ENCODE results near the gene GPR156.

DNA sequence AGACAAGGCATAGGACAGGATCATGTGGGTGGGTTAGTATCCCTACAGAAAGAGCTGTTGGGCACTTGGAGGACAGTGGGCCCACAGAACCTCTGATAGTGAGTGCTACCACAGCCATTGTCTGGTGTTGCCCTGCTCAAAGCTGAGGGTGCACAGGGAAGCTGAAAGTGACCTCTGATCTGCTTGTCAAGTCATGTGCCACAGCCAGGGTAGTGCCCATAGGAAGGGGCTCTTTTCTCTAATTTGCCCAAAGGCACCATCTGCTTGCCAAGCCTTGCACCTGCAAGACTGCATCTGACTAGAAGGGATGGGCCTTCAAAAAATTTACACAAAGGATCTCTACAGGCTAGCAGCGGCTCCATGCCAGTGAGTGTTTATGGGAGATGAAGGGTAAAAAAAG lies 103.4 kb downstream of the GPR156 start:
- TF ChIP-seq POLR2A (IDR thresholded peaks at IDR 0.05): no peak
- TF ChIP-seq, protein P1, sequence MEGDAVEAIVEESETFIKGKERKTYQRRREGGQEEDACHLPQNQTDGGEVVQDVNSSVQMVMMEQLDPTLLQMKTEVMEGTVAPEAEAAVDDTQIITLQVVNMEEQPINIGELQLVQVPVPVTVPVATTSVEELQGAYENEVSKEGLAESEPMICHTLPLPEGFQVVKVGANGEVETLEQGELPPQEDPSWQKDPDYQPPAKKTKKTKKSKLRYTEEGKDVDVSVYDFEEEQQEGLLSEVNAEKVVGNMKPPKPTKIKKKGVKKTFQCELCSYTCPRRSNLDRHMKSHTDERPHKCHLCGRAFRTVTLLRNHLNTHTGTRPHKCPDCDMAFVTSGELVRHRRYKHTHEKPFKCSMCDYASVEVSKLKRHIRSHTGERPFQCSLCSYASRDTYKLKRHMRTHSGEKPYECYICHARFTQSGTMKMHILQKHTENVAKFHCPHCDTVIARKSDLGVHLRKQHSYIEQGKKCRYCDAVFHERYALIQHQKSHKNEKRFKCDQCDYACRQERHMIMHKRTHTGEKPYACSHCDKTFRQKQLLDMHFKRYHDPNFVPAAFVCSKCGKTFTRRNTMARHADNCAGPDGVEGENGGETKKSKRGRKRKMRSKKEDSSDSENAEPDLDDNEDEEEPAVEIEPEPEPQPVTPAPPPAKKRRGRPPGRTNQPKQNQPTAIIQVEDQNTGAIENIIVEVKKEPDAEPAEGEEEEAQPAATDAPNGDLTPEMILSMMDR (IDR thresholded peaks at IDR 0.05 in 4 of 5, conservative IDR thresholded peaks at IDR 0.05 in 1 of 5): no peak

All from gastrocnemius medialis (tissue), 4 donors.